ENCODE measurements around the gene CYB5R3. TPM values are rescaled to one million over a fixed set of nuclear protein-coding genes. Genes with fewer than 3 reads are reported as not detected.

CYB5R3 gene
- total RNA-seq (2022), result 120 and 130 TPM in 2 replicates
- percentile 60 among the genes with signal in this experiment for Bru-seq, nascent RNA
- BruChase-seq, experiment 1, labeled RNA remaining after a 2-hour chase, result percentile 59 among the genes with signal in this experiment
- BruChase-seq, experiment 2, labeled RNA remaining after a 6-hour chase, result percentile 71 among the genes with signal in this experiment
- long read RNA-seq, transcript CYB5R3-204 (8 exons, 1,849 nt), result minor isoform, 9 of 586 reads
- long read RNA-seq, transcript CYB5R3-201 (9 exons, 2,124 nt), result major isoform, 539 of 586 reads
- long read RNA-seq, partial matches to known transcripts, result 5 of 586 reads
- long read RNA-seq, other reads (novel, unspliced or antisense), result 32 of 586 reads

GRCh38 chr22:42649246-42650099 is at the start of gene CYB5R3:
Gene CYB5R3 (minus strand): TSS chr22:42649392. CDS start chr22:42649315, 77 bp downstream.
- Histone ChIP-seq H3K36me3 (ENCODE audit: control insufficient read depth, insufficient read depth, low read length) (no peaks in the 10 kb centered on the region), H3K4me3 (ENCODE audit: low read depth, low read length) (peak within 1 kb of the TSS; percentile 98), H3K9me3 (no peaks in the 10 kb centered on the region), H3K27me3 (replicated peaks; ENCODE audit: control insufficient read depth, insufficient read depth, low read length) (no peaks in the 10 kb centered on the region), H3K4me1 (peaks cover 19% of the 10 kb centered on the region)
- Mint-ChIP-seq H3K36me3 (ENCODE audit: insufficient read depth, unreplicated experiment) (peaks cover 8% of the 10 kb centered on the region), H3K9me3 (ENCODE audit: unreplicated experiment) (no peaks in the 10 kb centered on the region), H3K4me3 (ENCODE audit: unreplicated experiment) (peak within 1 kb of the TSS; percentile 100), H3K27ac (ENCODE audit: unreplicated experiment) (peak within 1 kb of the TSS; percentile 97), H3K27me3 (ENCODE audit: insufficient read depth, unreplicated experiment) (no peaks in the 10 kb centered on the region), H3K4me1 (ENCODE audit: low read depth, unreplicated experiment) (peaks cover 28% of the 10 kb centered on the region)
- TSS peak; percentile 95 for BruUV-seq (replicated peaks)
- POLR2A ChIA-PET, result interaction anchor here (0.5 to 1.0 kb wide), 3 partner anchors 34 to 497 kb away, joined by 3 to 7 read pairs (median 3); partner anchors contain the start of gene POLDIP3
- intact Hi-C loops (cut with micrococcal nuclease; ENCODE audit: unreplicated experiment), result no loop called here
- peak; percentile 83 to 87 for DNase-seq
- CTCF ChIA-PET, result no interaction called here
- TF ChIP-seq CTCF (IDR thresholded peaks at IDR 0.05; ENCODE audit: insufficient read depth in 1 of 2, low read depth in 1 of 2, low read length in 1 of 2, severe bottlenecking in 1 of 2, unreplicated experiment in 1 of 2), result no peak

GRCh38 chr22:42697542-42698013 is 48.4 kb upstream of the CYB5R3 start:
- Mint-ChIP-seq H3K36me3 (ENCODE audit: insufficient read depth, unreplicated experiment) (no peaks in the 10 kb centered on the region), H3K4me1 (ENCODE audit: low read depth, unreplicated experiment) (peaks cover 6% of the 10 kb centered on the region), H3K27ac (ENCODE audit: unreplicated experiment) (no peak overlapping the region), H3K9me3 (ENCODE audit: unreplicated experiment) (no peaks in the 10 kb centered on the region), H3K27me3 (ENCODE audit: insufficient read depth, unreplicated experiment) (no peaks in the 10 kb centered on the region), H3K4me3 (ENCODE audit: unreplicated experiment) (no peak overlapping the region)
- BruUV-seq (replicated peaks), result no TSS peak
- CTCF ChIA-PET, result no interaction called here
- Histone ChIP-seq H3K9me3 (no peaks in the 10 kb centered on the region), H3K4me3 (ENCODE audit: low read depth, low read length) (no peak overlapping the region), H3K4me1 (peaks cover 23% of the 10 kb centered on the region), H3K36me3 (ENCODE audit: control insufficient read depth, insufficient read depth, low read length) (no peaks in the 10 kb centered on the region), H3K27me3 (replicated peaks; ENCODE audit: control insufficient read depth, insufficient read depth, low read length) (no peaks in the 10 kb centered on the region)
- TF ChIP-seq CTCF (IDR thresholded peaks at IDR 0.05; ENCODE audit: insufficient read depth in 1 of 2, low read depth in 1 of 2, low read length in 1 of 2, severe bottlenecking in 1 of 2, unreplicated experiment in 1 of 2), result no peak
- peak; percentile 26 to 67 for DNase-seq
- intact Hi-C loops (cut with micrococcal nuclease; ENCODE audit: unreplicated experiment), result no loop called here
- POLR2A ChIA-PET, result interaction anchor here (1.0 kb wide), 1 partner anchor 11 kb away, joined by 4 read pairs; no protein-coding TSS in a partner anchor

- no peak overlapping the region for H3K4me3 Mint-ChIP-seq (ENCODE audit: unreplicated experiment)
- H3K36me3 Mint-ChIP-seq (ENCODE audit: insufficient read depth, unreplicated experiment), result no peaks in the 10 kb centered on the region
- peaks cover 23% of the 10 kb centered on the region for H3K4me1 ChIP-seq
- H3K27me3 Mint-ChIP-seq (ENCODE audit: insufficient read depth, unreplicated experiment), result no peaks in the 10 kb centered on the region
- no peaks in the 10 kb centered on the region for H3K9me3 ChIP-seq
- no peaks in the 10 kb centered on the region for H3K27me3 ChIP-seq (replicated peaks; ENCODE audit: control insufficient read depth, insufficient read depth, low read length)
- no peak for TF ChIP-seq CTCF (IDR thresholded peaks at IDR 0.05; ENCODE audit: insufficient read depth in 1 of 2, low read depth in 1 of 2, low read length in 1 of 2, severe bottlenecking in 1 of 2, unreplicated experiment in 1 of 2)
- H3K4me1 Mint-ChIP-seq (ENCODE audit: low read depth, unreplicated experiment), result peaks cover 6% of the 10 kb centered on the region
- H3K36me3 ChIP-seq (ENCODE audit: control insufficient read depth, insufficient read depth, low read length), result no peaks in the 10 kb centered on the region
- DNase-seq, result no peak
- POLR2A ChIA-PET, result no interaction called here
- H3K27ac Mint-ChIP-seq (ENCODE audit: unreplicated experiment), result no peak overlapping the region
- H3K9me3 Mint-ChIP-seq (ENCODE audit: unreplicated experiment), result no peaks in the 10 kb centered on the region
- H3K4me3 ChIP-seq (ENCODE audit: low read depth, low read length), result no peak overlapping the region
- BruUV-seq (replicated peaks), result no TSS peak
- intact Hi-C loops (cut with micrococcal nuclease; ENCODE audit: unreplicated experiment), result no loop called here
- CTCF ChIA-PET, result interaction anchor here (0.7 kb wide), 1 partner anchor 612 kb away, joined by 3 read pairs; no protein-coding TSS in a partner anchor
These were observed 47.3 kb upstream of the CYB5R3 start for GRCh38 chr22:42696331-42696967.
